ELR (cell line): ENCODE measurements around the gene ETV5.

Experiments
- DNase-seq: peaks from one replicate; pipeline ENCODE4 v3.0.0-alpha.2; 2015; ENCODE audit warnings: low read depth

Gene ETV5

DNA sequence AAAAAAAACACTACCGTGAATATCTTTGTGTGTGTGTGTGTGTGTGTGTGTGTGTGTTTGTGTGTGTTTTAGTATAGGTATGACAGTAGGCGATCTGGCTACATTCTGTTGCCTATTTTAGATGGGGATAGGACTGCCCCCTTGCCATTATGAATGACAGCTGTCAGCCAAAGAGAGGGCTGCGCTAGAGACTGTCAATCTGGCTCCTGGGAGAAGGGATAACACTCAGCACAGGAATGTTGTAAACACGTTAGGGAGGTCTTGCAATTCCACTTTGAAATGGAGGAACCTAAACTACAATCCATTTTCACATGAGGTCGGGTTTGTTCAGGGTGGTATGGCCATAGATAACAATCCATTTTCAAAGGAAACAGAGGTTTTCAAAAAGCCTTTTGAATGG is 14.1 kb upstream of the ETV5 start:
- no peak for DNase-seq

DNA sequence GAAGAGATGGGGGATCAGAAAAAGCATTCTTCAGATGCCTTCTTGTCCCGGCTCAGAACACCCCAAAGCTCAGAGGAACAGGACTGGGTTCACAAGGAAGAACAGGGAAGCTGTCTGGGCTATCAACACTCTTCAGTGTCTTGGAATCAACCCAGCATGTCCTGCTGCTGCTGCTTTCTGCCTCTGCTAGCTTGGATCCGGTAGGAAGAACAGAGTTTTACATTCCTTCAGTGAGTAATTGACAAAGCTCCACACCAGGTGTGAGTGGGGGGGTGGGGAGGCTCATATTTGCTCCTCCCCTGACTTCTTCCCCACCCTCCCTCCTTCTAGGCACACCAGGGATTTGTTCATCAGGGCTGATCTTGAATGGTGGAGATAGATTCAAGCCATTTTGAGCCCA is 13.1 kb upstream of the ETV5 start:
- no peak for DNase-seq

DNA sequence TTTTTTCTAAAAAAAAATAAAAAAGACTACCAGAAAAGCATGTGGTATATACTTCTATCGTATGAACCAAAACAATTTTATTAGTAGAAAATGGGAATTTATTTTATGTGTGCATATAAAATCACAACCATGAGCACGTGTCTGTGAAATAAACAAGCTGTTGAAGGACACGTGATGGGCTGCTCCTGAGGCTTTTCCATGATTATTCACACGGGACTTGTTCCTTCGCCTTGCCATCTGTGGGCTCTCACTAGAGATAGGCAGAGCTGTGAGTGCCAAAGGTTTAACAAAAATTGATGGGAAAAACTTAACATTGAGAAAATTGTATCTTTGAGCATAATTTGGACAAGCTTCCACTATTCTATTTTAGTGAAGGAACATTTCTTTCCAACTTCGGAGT is 12.4 kb upstream of the ETV5 start:
- DNase-seq: no peak

DNA sequence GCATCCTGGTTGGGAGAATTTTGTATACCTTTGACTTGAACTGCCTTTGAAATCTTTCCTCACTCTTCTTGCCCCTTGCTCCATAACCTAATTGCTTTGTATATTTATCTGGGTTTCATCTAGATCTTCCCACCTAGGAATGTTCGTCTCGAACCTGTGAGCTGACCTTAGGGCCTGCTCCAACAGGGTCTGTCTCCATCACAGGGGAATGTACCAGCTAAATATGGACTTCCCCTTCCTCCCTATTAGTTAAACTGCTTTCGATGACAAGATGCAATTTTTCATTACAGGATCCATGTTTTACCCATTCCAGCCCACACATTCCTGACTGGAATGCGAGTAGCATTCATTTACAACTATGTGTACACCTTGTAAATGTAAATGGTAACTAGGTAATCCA is 10.6 kb upstream of the ETV5 start:
- DNase-seq: no peak

DNA sequence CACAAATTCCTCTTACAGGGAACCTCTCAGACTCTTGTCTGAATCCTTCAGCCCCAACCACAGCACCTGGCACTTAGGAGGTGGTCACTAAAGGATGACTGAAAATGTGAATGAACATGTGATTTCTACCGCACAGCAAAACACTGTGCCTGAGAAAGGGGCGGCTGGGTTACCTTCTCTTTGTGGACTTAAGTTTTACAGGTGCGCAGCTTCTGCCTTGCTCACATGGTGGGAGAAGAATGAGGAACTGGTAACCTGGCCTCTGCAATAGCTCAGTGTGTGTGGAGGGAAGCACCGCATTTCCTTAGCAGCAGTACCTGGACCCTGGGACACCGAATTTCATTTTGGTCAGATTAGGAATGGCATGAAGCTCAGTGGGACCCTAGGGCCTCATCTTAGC is 9.8 kb upstream of the ETV5 start:
- no peak for DNase-seq

DNA sequence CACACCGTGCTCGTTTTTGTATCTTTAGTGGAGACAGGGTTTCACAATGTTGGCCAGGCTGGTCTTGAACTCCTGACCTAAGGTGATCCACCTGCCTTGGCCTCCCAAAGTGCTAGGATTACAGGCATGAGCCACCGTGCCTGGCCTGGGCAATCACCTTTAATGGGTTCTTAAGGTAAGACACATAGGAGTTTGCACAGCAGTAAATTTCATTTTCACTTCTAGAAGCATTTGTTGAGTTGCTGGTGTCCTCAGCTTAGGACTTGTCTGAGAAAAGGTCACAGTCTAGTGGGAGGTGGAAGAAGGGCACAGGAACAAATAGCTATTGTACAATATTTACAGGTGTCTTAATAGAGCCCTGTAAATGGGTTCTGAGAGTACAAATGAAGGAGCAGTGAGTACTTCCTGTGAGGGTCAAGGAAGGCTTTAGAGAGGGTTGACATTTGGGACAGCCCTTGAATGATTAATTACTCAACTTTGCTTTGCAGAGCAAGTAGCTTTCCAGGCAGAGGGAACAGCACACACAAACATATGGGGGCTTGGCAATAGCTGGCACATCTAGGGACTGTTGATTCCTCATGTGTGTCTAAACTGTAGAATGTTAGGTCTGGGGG is 8.7 kb upstream of the ETV5 start:
- DNase-seq: no peak

DNA sequence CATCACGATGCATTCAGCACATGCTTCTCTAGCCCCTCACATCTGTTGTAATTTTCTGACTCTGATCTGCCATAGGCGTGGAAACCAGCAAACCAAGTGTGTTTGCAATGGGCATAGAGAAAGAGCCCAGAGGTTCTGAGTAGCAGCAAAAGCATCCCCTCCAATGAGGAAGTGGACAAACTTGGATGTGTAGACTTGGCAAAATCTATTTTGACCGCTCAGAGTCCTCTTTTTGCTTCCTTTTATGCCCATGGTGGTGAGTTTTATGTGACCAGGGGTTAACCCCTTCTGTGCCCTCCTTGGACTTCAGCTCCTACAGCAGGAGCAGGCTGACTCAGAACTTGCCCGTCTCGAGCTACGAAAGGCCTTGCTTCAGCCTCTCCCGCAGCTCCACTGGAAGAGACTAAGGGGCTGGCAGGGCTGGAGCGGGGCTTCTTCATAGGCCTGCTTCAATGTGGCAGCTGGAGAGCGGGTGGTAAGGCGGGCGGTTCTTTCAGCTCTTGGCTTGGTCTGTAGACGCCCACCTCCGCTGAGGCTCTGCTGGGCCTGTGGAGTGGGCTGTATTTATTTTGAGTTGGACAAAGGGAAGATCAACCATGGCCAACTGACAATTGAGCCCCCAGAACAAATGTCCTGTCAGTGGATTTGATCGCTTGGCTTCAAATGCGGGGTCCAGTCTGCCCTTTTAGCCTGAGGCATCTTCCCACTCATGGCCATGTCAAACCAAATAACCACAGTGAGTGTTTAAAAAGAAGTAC is 6.5 kb upstream of the ETV5 start:
- no peak for DNase-seq

DNA sequence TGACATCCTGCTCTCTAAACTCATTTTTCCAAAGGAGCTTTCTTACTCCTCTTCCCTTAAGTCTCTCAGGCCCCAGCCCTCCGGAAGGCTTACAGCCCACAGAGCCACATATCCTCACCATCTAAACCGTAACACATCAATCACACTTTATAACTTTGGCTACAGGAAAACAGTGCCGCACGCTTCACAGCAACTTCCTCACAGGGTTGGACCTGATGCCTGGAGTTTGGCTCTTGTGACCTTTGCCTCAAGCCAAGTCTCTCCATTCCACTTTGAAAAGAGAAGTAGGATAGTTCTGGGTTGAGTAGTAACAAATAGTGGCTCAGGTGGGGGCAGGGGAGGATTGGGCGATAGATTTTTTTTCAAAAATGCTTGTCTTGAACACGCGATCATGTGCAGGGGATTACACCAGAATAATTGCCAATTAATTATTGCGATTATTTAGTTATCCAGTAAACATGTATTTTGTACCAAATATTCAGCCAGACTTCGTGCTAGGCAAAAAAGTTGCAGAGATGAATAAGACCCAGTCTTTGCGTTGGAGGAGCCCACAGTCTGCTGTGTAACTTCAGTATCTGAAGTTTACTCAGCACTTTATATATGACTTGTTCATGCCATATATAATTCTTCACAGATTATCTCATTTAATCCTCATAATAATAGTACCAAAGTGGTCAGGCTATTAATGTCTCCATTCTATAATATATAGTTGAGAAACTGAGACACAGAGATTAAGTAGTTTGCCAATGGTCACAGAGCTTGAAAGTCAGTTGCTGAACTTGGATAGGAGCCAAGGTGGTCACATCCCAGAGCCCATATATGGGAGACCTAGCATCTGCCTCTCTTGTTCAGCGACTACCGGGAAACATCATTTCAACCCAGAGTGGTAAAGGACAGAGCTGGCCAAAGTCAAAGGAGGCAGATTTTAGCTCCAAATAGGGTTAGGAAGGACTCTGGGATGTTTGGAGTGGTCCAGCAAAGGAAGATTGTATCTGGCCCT is 2.4 kb upstream of the ETV5 start:
- no peak for DNase-seq

DNA sequence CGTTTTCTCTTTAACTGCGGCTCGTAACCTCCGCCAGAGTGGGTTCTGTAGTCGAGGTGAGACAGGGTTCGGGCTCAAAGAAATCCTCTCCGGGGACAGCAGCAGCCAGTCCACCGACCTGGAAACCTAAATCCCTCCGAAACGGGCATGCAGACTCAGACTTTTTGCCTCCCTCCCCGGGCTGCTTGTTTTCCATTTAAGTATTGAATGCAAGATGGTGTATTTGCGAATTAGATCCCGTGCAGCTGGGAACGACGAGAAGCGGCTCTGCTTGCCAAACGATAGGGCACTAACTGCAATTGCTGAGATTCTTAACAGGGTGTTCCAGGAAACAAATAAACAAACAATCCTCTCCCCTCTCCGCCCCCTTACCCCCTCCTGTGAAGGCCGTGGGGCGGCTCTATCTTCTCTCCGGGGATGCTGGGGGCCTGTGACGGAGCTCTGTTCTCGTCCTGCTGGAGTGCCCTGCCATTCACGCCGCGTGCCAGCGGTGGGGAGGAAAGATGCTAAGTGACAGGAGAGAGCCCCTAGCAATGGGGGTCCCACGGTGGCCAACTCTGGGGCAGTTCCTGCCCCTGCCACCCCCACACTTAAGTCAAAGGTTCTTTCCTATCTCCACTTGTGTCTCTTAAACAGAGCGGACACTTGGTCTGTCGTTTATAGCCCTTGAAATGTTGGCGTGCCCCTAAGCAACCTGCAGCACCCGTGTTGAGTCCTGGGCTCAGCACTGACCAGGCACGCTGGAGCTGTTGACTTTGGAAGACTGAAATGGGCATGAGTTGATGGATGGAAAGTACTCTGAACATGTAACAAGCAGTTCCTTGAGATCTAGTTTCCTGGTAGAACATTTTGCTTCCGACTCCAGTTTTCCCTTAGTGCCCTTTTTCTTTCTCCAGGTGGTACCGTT is 1.3 kb upstream of the ETV5 start:
- peak; percentile 48 for DNase-seq

DNA sequence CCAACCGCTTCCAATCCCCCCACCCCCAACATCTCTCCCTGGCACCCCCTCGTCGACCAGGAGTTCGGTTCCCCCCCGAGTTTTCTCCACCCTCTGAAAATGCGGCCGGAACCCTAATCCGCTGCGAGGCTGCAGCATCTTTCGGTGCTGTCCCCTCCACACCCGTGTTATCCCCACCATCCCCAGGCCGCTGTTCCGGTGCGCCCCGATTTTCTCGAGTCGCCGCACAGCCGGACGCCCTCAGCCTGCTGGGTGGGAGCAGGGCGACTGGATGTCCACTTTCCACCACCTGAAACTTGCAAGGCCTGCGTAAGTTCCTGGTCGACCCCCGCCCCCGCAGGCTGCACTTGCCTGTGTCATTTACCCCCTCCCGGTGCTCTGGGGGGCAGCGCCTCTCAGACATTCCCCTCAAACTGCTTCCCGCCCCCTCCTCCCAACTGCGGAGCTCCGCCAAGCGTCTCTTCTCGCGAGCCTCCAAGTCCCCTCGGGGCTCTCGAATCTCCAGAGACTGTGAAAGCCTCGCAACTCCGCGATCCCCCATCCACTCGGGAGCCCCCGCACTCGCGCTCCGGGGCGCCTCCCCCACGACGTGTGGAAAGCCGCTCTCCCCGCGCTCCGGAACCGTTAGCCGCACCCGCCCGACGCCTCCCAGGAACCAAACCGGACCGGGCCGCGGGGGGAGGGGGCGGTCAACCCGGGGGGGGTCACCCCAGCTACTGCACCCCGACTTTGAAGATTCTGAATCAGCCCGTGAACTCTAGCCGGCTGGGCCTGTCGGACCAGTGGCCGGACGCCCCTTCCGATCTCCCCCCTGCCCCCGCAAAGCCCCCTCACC is 566 bp downstream of the ETV5 start:
- peak; percentile 86 for DNase-seq

DNA sequence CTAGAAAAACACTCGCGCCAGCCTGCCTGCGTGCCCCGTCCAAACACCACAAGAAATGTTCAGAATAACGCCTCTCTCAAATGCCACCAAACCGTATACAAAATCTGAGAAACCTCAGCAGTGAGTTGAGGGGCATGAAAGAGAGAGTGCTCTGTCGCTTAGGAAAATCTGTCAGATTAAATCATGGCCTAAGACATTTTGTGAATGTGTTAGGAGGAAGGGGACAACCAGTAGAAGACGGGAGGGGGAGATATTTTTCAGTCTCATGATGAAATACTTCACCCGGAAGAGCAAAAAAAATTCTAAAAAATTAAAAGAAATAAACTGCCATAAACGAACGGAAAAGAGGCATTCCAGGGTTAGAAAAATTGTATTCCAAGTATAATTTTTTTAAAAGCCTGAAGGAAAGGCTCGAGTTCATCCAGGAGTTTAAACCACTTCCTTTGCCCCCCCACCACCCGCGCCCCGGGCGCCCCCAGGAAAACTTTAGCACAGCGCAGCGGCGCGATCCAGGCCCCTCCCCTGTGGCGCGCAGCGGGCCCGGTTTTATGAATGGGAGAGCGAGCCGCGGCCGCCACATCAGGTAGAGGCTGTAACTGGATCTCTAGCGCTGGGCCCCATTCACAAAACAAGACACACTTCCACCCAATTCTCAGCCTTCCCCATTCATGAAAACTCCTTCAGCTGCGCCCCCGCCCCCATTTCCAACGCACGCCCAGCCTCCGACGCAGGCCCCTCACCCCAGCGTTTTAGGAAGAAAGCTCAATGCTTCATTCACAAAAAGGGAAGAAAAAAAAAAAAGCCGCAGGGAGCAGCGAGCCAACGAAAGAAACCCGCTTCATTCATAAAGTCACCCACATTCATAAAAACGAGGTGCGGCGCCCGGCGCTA is 1.4 kb downstream of the ETV5 start:
- DNase-seq: peak; percentile 76

DNA sequence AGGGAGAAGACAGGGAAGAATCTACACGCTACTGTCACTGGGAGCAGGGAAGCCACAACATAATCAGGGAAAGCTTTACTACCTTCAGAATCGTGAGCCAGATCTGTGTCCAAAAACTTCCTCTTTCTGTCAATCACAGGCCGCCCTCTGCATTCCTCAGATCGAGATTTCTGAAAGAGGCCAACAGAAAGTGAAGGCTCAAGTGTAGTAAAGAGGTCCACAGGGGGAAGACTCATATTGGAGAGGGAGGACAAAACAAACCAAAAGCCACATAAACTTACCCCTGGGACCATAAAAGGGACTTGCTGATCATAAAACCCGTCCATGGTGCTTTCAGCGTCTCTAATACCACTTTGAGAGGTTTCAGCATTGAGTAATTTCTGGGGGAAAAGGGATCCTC is 3.3 kb downstream of the ETV5 start:
- DNase-seq: no peak

DNA sequence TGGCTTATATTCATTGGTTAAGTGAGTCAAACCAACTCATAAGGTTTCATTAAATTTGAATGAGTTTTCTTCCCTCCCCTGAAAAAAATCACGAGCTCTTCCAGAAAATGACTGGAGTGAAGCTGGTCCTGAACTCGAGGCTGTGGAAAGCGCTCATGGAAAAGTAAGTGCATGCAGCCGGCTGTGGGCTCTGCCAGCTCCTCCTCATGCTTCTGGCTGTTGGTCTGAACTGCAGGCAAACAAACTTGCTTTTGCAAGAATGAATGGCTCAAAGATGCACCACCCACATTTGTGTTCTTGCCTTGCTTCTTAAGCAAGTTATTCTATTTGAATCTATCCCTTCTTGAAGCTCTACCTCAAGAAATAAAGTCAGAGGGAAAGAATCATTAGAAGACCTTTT is 6.2 kb downstream of the ETV5 start:
- DNase-seq: no peak

DNA sequence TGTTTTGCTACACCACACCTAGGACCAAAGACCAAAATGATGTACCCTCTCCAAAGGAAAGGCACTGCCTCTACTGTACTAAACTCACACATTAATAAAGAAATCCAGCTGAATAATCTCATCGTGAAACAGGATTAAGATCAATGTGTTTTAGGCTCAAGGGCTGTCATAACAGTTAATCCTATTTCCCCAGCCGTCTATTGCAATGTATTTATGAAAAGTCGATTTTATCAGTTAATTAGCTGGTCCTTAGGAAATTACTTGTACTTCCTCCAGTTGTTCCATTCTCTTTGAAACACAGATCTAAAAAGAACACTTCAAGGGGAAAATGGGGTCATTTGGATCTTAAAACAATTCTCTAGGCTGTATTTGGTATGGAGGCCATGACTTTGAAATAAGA is 8.5 kb downstream of the ETV5 start:
- DNase-seq: no peak

DNA sequence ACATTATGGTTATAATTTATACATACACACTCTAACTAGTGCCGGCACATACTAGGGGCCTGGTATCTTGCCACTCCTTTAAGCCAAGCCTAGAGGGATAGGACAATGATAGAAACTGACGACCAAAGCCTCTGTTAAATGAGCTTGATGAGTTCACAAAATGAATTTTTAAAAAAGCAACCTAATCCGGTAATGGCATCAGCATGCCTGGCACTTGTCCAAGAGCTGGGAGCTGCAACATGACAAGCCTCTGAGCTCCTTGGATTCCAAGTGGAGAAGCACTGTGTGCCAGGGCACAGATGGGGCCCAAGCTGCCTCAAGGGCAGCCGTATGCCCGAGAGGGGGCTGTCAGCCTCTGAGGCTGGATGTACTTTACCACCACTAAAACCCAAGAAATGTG is 9.7 kb downstream of the ETV5 start:
- DNase-seq: peak; percentile 52

DNA sequence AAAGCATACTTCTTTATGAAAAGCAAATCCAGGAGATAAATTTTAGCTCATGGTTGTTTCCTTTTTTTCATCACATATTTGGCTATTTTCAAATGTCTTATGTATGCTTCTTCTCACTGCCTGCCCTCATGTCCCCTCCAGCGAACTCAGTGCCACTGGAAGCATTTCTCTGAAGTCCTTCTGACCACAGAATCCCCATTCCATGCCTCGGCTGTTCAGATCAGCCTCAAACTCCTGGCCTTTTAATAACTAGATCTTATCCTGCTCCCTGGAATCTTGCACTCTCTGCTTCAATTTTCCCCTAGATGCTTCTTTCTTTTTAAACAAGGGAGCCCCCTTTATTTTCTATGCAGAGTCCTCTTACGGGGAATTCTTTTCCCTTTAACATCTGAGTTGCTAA is 10.1 kb downstream of the ETV5 start:
- DNase-seq: no peak

DNA sequence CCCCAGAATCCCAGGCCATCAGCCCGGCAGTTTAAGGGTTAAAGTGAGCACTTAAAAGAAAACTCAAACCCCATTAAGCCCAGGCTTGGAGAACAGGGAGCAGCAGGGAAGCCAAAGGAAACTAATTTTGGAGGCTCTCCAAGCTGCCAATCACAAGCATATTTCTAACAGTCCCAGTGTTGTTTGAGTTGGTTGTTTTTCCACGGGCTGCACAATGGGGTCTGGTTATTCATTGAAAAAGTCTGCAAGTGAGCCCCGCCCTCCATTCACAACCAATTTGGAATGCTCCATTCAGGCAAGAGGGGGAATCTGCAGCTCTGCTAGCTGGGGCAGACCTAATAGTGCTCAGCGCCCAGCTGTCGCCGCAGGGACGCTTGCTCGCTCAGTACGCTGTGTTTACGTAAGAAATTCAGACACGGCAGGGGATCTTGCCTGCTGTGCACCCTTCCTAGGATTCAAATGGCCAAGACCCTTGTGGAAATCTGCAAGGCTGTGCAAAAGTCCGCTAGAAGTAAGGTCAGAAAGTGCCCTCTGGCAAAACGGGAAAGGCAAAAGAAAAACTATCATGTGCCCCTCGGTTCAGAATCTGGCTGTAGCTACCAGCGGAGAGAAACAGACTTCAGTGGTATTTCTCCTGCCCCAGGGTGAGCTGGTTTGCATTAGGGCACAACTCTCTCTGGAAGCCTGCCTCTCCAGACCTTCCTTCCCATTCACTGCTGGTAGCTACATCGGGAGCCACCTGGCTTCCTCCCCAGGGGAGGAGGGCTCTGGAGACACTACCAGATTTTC is 11.0 kb downstream of the ETV5 start:
- no peak for DNase-seq

DNA sequence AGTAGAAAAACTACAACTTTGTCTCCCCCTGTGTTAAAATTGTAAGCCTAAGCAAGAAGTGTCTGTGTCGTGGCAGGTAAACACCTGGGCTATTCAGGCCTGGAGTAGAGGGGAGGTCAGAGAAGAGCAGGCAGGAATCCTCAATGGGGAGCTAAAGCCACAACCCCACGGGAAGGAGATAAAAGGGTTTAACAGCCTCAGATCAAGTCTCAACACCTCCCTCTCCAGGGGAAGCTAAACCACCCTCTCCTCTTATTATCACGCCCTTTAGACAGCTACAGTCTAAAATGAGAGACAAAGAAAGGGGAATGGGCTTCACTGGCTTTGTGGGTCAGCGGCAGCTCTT is 11.6 kb downstream of the ETV5 start:
- no peak for DNase-seq

DNA sequence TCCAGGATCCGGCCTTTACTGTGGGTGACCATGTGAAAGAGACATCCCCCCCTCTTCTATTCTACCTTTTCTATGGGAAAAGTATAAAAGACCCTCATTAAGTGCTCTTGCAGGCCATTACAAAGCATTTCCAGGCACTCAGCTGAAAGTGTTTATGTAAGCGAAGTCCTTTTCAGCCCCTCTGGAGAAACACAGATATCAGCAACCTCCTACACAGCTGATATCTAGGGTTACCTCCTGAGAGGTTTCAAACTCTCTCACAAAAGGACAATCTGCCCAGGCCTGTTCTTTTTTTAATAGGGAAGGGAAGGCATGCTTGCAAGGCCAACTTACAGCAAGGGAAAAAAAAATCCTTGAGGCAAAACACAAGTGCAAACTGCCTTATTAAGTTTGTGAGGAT is 12.6 kb downstream of the ETV5 start:
- no peak for DNase-seq
